ENCODE data around the gene ZNF511. TPM values are rescaled to one million over a fixed set of nuclear protein-coding genes. Genes with fewer than 3 reads are reported as not detected.

ZNF511 gene
- total RNA-seq, 1 experiment from 2014 or later = 49.0 TPM

DNA sequence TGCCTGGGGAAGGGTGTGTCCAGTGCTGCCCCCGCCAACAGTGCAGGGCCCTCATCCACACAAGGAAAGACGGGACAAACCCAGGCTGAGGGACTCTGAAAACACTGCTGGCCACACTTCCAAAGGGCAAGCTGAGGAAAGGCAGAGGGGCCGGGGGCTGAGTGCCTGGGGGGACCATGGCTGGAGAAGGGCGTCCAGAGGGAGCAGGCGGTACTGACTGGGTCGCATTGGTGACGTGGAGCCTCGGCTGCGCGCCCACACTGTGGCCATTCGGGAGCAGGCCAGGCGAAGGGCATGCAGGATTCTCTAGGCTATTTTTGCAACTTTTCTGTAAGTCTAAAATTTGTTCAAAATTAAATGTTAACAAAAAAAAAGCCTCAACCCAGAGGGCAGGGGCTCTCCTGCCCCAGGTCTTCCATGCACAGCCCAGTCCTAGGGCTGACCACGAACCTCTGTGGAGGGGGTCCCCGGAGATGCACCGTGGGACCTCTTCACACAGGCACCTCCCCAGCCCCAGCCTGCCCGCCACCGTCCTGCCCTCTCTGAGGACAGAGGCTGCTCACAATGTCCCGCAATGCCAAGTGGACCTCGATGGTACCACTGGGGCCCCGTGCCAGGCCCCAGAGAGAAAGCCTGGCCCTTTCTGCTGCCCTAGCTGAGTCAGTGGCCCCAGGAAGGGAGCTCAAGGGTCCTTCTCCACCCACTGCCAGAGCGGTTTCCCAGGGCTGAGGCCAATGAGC is 42.5 kb upstream of the ZNF511 start:
- no peak overlapping the region for H2AFZ ChIP-seq (ENCODE audit: low read depth, low read length, poor library complexity, severe bottlenecking)
- ChIA-PET CTCF (no interaction called here), RAD21 (ENCODE audit: low non-redundant PET in 1 of 2, low total read pairs in 2 of 2, uncharacterized antibody in 2 of 2, unreplicated experiment in 2 of 2) (no interaction called here), POLR2A (no interaction called here)
- H3K79me2 ChIP-seq (ENCODE audit: insufficient read depth, low read length) = no peaks in the 10 kb centered on the region
- TF ChIP-seq ZFX (IDR thresholded peaks at IDR 0.05) (no peak), SP1 (IDR thresholded peaks at IDR 0.05; ENCODE audit: low read depth) (no peak), POLR2A (IDR thresholded peaks at IDR 0.05; ENCODE audit: borderline replicate concordance, extremely low read depth, insufficient read depth, insufficient read length) (no peak), FOSL1 (IDR thresholded peaks at IDR 0.05; ENCODE audit: low read depth) (no peak), ELF1 (IDR thresholded peaks at IDR 0.05; ENCODE audit: borderline replicate concordance, low read depth) (no peak), JUND (IDR thresholded peaks at IDR 0.05) (no peak)
- TF ChIP-seq, protein P1, sequence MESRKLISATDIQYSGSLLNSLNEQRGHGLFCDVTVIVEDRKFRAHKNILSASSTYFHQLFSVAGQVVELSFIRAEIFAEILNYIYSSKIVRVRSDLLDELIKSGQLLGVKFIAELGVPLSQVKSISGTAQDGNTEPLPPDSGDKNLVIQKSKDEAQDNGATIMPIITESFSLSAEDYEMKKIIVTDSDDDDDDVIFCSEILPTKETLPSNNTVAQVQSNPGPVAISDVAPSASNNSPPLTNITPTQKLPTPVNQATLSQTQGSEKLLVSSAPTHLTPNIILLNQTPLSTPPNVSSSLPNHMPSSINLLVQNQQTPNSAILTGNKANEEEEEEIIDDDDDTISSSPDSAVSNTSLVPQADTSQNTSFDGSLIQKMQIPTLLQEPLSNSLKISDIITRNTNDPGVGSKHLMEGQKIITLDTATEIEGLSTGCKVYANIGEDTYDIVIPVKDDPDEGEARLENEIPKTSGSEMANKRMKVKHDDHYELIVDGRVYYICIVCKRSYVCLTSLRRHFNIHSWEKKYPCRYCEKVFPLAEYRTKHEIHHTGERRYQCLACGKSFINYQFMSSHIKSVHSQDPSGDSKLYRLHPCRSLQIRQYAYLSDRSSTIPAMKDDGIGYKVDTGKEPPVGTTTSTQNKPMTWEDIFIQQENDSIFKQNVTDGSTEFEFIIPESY (IDR thresholded peaks at IDR 0.05; ENCODE audit: extremely low read depth, insufficient replicate concordance, low read length) = no peak
- no peaks in the 10 kb centered on the region for H3K9me2 ChIP-seq (ENCODE audit: insufficient read depth)
- intact Hi-C loops (cut with micrococcal nuclease) = no loop called here
- H3K4me3 ChIP-seq (replicated peaks in 1 of 2; ENCODE audit: low read depth in 1 of 2, low read length in 2 of 2) = no peak overlapping the region
- H3K27ac ChIP-seq (ENCODE audit: low read depth, low read length) = no peak overlapping the region
- H3K9ac ChIP-seq (ENCODE audit: low read length) = no peak overlapping the region
- no peaks in the 10 kb centered on the region for H4K20me1 ChIP-seq (ENCODE audit: insufficient read depth)
- ATAC-seq (no peak), DNase-seq (ENCODE audit: low read depth, low spot score) (no peak)
- H3K4me1 ChIP-seq (ENCODE audit: control insufficient read depth in 1 of 2, insufficient read depth in 2 of 2, low read length in 2 of 2) = peaks cover 5 to 12% of the 10 kb centered on the region in 2 experiments; a peak in 3 of 4 replicates
- no peaks in the 10 kb centered on the region for H3K9me3 ChIP-seq (ENCODE audit: control insufficient read depth in 1 of 2, insufficient read depth in 1 of 2, low read depth in 1 of 2, low read length in 2 of 2)
- no peaks in the 10 kb centered on the region for H3K36me3 ChIP-seq (ENCODE audit: control insufficient read depth in 1 of 2, insufficient read depth in 2 of 2, low read length in 2 of 2)
- BruUV-seq (replicated peaks) = no TSS peak
- H3K27me3 ChIP-seq (ENCODE audit: insufficient read depth, low read length) = no peaks in the 10 kb centered on the region
- H3K4me2 ChIP-seq (ENCODE audit: low read length) = no peak overlapping the region

DNA sequence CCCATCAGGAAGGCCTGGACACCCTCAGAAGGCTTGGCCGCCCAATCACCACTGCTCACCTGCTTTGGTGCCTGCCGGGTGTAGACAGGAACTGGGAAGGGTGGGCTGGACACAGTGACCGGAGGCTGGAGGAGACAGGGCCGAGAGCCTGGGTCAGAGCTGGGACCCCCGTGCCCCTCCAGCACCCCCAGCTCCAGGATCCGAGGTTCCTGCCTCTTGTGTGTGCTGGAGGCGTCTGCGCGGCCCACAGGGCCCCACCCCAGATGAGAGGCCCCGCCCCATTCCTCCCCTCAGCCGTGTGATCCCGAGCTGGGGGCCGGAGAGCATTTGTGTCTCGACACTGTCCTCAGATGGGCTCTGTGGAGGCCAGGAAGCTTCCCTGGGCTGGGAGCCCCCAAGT is 41.4 kb upstream of the ZNF511 start:
- no TSS peak for BruUV-seq (replicated peaks)
- H2AFZ ChIP-seq (ENCODE audit: low read depth, low read length, poor library complexity, severe bottlenecking) = no peak overlapping the region
- CTCF ChIA-PET = no interaction called here
- TF ChIP-seq YY1 (IDR thresholded peaks at IDR 0.05; ENCODE audit: extremely low read depth, insufficient replicate concordance, low read depth, low read length) (no peak), EZH2phosphoT487 (IDR thresholded peaks at IDR 0.05; ENCODE audit: borderline replicate concordance) (no peak), ELF1 (IDR thresholded peaks at IDR 0.05; ENCODE audit: borderline replicate concordance, low read depth) (no peak), CBX3 (IDR thresholded peaks at IDR 0.05; ENCODE audit: low read depth) (no peak), SRF (IDR thresholded peaks at IDR 0.05; ENCODE audit: low read depth) (no peak), SIN3A (IDR thresholded peaks at IDR 0.05; ENCODE audit: low read depth) (no peak)
- TF ChIP-seq, protein P1 (IDR thresholded peaks at IDR 0.05; ENCODE audit: extremely low read depth, insufficient replicate concordance, low read length) = no peak
- TF ChIP-seq, protein P2, sequence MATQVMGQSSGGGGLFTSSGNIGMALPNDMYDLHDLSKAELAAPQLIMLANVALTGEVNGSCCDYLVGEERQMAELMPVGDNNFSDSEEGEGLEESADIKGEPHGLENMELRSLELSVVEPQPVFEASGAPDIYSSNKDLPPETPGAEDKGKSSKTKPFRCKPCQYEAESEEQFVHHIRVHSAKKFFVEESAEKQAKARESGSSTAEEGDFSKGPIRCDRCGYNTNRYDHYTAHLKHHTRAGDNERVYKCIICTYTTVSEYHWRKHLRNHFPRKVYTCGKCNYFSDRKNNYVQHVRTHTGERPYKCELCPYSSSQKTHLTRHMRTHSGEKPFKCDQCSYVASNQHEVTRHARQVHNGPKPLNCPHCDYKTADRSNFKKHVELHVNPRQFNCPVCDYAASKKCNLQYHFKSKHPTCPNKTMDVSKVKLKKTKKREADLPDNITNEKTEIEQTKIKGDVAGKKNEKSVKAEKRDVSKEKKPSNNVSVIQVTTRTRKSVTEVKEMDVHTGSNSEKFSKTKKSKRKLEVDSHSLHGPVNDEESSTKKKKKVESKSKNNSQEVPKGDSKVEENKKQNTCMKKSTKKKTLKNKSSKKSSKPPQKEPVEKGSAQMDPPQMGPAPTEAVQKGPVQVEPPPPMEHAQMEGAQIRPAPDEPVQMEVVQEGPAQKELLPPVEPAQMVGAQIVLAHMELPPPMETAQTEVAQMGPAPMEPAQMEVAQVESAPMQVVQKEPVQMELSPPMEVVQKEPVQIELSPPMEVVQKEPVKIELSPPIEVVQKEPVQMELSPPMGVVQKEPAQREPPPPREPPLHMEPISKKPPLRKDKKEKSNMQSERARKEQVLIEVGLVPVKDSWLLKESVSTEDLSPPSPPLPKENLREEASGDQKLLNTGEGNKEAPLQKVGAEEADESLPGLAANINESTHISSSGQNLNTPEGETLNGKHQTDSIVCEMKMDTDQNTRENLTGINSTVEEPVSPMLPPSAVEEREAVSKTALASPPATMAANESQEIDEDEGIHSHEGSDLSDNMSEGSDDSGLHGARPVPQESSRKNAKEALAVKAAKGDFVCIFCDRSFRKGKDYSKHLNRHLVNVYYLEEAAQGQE (IDR thresholded peaks at IDR 0.05; ENCODE audit: low read depth) = no peak

More for the DNA sequence above, 41.4 kb upstream of the ZNF511 start:
- Histone ChIP-seq H3K4me3 (replicated peaks in 1 of 2; ENCODE audit: low read depth in 1 of 2, low read length in 2 of 2) (no peak overlapping the region), H3K4me1 (ENCODE audit: control insufficient read depth in 1 of 2, insufficient read depth in 2 of 2, low read length in 2 of 2) (peaks cover 3 to 7% of the 10 kb centered on the region in 2 experiments; a peak in 3 of 4 replicates), H4K20me1 (ENCODE audit: insufficient read depth) (no peaks in the 10 kb centered on the region), H3K79me2 (ENCODE audit: insufficient read depth, low read length) (no peaks in the 10 kb centered on the region), H3K36me3 (ENCODE audit: control insufficient read depth in 1 of 2, insufficient read depth in 2 of 2, low read length in 2 of 2) (no peaks in the 10 kb centered on the region), H3K9me2 (ENCODE audit: insufficient read depth) (no peaks in the 10 kb centered on the region), H3K27ac (ENCODE audit: low read depth, low read length) (no peak overlapping the region), H3K9ac (ENCODE audit: low read length) (no peak overlapping the region), H3K9me3 (ENCODE audit: control insufficient read depth in 1 of 2, insufficient read depth in 1 of 2, low read depth in 1 of 2, low read length in 2 of 2) (no peaks in the 10 kb centered on the region), H3K27me3 (ENCODE audit: insufficient read depth, low read length) (no peaks in the 10 kb centered on the region), H3K4me2 (ENCODE audit: low read length) (no peak overlapping the region)
- ChIA-PET POLR2A (no interaction called here), RAD21 (ENCODE audit: low non-redundant PET in 1 of 2, low total read pairs in 2 of 2, uncharacterized antibody in 2 of 2, unreplicated experiment in 2 of 2) (no interaction called here)
- DNase-seq (ENCODE audit: low read depth, low spot score) (no peak), ATAC-seq (no peak)
- intact Hi-C loops (cut with micrococcal nuclease) = no loop called here

Data from HCT116 (cell line).